Measurements from ENCODE around the gene MCF2L2.
"Not testable (repeated sequence)": the region's sequence is repeated elsewhere in the genome, so short reads cannot be mapped to it uniquely, and the experiment has no call there.

Gene MCF2L2

DNA sequence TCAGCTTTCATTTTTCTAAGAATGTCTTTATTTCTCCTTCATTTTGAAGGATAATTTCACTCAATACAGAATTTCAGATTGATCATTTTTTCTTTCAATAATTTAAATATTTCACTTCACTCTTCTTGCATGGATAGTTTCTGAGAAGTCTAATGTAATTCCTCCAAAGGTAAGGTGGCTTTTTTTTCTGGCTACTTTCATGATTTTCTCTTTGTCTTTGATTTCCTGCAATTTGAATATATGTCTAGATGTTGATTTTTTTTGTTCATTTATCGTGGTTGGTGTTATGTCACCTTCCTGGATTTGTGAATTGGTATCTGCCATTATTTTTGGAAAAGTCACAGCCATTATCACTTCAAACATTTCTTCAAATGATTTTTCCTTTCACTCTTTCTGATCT, 14.6 kb upstream of the MCF2L2 start:
- DNase-seq: no peak

GRCh38 chr3:183440521-183440920, 12.1 kb upstream of the MCF2L2 start:
- not testable (repeated sequence) for DNase-seq

DNA sequence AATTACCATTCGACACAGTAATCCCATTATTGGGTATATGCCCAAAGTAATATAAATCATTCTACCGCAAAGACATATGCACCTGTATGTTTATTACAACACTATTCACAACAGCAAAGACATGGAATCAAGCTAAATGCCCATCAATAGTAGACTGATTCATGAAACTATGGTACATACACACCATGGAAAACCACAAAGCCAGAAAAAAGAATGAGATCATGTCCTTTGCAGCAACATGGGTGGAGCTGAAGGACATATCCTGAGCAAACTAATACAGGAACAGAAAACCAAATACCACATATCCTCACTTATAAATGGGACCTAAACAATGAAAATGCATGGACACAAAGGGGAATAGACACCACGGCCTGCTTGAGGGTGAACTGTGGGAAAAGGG, 11.1 kb upstream of the MCF2L2 start:
- no peak for DNase-seq

DNA sequence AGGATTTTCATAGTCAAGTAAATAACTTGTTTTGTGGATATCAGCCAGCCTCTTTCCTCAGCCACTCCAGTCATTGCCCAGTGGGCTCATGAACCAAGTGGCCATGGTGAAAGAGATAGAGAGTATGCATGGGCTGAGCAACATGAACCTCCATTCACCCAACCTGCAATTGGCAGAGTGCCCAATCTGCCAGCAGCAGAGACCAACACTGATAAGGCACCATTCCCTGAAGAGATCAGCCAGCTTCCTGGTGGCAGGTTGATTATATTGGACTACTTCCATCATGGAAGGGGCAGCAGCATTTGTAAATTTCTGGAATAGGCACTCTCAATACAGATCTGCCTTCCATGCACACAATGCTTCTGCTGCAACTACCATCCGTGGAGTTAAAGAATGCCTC, 10.3 kb upstream of the MCF2L2 start:
- no peak for DNase-seq

DNA sequence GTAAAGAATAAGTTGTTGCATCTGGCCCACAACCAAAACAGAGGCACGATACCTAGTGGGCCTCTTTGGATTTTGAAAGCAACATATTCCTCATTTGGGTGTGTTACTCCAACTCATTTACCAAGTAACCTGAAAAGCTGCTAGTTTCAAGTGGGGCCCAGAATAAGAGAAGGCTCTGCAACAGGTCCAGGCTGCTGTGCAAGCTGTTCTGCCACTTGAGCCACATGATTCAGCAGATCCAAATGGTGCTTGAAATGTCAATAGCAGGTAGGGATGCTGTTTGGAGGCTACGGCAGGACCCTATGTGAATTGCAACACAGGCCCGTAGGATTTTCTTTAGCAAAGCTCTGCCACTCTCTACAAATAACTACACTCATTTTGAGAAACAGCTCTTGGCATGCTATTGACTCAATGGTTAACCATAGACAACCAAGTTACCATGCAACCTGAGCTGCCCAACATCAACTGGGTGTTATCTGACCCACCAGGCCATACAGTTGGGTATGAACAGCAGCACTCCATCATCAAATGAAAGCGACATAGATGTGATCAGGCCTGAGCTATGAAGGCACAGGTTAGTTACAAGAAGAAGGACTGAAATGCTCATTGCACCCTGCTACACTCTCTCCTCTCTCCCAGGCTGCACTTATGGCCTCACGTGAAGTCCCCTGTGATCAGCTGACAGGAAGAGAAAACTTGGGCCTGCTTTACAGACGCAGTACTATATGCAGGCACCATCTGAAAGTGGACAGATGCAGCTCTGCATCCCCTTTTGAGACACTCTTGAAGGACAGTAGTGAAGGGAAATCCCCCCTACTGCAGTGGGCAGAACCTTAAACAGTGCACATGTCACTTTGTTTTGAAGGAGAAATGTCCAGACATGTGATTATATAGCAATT, 9.5 kb upstream of the MCF2L2 start:
- no peak for DNase-seq

DNA sequence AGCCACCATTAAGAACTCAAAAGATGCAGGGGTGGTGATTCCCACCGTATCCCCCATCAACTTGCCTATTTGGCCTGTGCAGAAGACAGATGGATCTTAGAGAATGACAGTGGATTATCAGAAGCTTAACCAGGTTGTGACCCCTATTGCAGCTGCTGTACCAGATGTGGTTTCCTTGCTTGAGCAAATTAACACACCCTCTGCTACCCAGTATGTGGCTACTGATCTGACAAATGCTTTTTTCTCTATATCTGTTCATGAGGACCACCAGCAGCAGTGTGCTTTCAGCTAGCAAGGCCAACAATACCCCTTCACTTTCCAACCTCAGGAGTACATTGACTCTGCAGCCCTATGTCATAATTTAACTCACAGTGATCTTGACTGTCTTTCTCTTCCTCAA, 8.6 kb upstream of the MCF2L2 start:
- no peak for DNase-seq

- DNase-seq: no peak
Observed at GRCh38 chr3:183435661-183436060, 7.2 kb upstream of the MCF2L2 start.

DNA sequence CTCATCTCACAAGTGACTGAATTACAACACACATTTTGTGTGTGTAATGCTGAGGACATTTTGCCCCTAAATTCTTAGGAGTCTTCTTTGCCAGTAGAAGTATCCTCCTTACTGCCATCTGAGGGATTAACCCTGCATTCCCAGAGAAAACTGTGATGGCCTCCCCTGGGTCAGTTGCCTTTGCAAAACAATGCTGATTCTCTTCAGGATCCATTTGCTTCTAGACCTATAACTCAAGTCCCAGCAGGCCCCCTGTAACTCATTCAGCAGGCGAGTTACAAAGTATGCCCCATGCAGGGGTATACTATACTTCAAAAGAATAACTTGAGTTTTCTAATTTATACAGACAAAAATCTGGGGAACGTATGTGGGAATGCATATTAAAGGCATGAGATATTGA, 6.6 kb upstream of the MCF2L2 start:
- no peak for DNase-seq

DNA sequence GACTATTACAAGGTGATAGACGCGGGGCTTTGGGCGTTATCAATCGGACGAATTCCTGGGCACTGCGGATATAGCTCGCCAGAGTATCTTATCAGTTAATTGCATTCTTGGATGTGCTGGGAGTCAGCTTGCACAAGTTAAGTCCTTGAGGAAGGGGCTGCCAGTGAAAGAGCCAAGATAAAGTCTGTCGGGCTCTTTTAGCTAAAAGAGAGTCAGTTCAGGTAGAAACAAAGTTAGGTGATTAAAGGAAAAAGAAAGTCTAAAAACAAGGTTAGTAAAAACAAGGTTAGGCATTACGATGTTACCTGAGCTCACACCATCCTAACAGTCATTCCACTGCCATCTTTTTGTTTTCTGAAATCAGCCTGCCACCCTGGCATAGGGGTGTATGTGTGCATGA, 6.1 kb upstream of the MCF2L2 start:
- DNase-seq: no peak

DNA sequence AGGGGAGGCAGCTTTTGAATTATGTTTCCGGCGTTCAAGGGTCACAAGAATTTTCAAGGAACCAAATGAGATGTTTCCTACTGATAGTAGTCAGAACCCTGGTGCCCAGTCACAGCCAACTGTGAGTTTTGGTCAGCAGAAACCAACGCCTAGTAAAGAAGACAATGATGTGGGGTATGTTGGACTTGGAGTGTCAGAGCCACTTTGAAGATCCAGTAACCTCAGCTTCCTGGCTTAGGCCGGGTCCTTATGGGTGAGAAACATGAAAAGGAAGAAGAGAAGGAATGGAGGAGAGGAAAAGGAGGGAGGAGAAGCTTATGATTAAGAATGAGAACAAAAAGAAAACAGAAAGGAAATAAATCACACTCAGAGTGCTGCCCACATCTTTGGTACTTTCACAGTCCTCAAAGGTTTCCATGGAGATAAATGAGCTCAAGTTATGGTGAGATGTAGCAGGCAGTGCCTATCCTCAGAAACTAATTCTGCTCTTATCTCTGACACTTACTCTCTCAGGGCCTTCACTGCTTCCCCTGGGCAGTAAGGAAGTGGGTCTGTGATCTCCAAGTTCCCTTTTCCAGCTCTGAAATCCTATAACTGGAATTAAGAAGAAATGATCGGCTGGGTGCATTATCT, 2.0 kb upstream of the MCF2L2 start:
- no peak for DNase-seq

DNA sequence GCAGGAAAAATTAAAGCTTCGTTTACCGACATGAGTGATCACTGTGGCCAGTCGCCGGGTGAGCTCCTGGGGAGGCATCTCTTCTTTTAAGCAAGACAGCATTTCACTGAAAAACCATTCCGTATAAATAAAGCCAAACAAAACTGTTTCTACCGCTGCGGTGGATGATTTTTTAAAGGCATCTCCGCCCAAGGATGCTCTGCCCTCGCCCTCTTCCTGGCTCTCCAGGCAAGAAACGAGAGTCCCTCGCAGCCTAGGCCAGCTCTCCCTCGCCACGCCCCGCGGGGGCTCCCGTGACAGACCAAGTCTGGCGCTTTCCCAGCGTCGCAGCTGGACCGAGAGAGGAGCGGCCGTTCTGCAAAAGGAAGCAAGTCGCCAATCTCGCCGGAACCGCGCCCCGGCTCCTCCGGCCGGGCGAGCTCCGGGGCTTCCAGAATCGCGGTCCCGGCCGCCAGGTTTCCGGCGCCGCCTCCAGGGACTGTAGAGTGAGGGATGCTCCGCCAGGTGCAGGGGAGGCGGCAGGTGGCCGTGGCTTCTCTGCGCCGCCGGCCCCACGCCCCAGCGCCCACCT, 458 bp downstream of the MCF2L2 start:
- peak; percentile 30 for DNase-seq

DNA sequence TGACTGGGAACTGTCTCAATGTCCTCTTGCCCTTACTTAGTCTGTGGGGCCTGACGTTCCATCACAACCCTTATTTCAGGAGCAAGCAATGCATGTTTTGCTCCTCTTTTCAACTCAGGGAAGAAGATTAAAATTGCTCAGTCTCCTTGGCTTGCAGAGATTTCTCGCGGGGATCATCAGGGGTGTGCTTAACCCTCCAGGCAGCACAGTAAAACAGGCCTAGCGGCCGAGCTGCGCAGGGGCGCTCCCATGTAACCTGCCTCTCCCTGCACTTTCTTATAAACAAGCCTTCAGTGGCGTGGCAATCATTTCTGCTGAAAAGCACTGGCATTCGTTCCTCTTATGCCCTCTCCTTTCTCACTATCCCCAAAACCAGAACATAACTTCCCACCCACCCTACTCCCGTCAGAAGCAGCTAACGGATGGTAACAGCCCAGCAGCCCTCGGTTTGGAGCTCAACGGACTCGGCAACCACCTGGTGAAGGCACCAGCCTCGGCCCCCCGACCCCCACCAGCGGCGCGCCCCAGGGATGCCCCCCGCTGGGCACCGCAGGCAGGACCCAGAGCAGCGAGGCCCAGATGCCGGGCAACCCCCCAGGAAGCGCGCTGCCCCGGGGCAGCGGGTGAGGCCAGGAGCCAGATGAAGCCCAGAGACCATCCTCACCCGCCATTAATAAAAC, 1.1 kb downstream of the MCF2L2 start:
- no peak for DNase-seq

GRCh38 chr3:183418807-183419206, 9.6 kb downstream of the MCF2L2 start:
- not testable (repeated sequence) for DNase-seq

DNA sequence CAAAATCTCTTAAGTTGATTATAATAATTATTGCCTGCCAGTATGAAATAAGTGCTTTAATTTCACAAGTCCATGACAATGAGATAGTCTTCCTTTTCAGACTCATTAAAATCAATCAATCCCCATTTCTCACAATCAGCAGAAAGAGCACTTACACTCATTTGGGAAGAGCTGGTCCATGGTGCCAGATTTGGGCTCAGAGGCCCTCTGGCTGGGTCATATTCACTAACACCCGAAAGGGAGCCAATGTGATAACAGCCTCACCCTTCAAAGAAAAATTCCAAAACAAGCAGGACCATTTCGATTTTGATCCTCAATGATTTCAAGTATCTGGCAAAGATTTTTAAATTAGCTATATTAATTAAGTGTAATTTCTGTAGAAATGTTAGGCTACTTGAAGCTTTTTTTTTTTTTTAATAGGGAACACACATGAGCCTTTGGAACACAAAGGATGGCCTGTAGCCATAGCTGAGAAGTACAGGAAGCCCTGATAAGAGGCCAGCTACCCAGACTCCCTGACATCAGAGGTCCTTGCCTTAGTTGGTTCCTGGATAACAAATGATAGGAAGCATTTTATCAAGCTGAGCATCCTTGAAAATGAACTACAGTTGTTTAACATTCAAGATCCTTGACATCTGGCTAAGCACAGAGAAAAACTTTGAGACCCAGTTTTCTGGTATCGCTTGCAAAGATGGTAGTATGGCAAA, 17.1 kb downstream of the MCF2L2 start:
- DNase-seq: no peak

- DNase-seq: no peak
Observed at GRCh38 chr3:183410759-183411158, 17.7 kb downstream of the MCF2L2 start.

- DNase-seq: no peak
Observed at GRCh38 chr3:183410280-183410679, 18.1 kb downstream of the MCF2L2 start.

- no peak for DNase-seq
Observed at GRCh38 chr3:183409219-183409618, 19.2 kb downstream of the MCF2L2 start.

GRCh38 chr3:183401678-183402077, 26.7 kb downstream of the MCF2L2 start:
- DNase-seq: no peak

DNA sequence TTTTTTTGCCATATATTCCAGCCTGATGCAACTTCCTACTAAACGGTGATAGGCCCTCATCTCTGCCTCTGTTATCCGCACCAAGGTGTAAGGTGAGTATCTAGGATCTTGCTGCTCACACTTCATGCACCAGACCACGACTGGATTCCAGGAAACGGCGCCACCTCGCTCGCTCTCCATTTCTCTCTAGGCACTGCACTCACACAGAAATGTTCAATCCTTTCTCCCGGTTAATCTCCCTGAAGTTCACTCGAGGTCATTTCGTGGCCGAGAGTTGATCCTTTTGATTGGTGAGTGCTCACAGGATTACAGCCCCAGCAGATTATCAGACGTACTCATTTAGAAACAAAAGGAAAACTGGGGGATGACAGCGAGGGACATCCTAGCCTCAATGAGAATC, 28.1 kb downstream of the MCF2L2 start:
- DNase-seq: no peak

- DNase-seq: no peak
Observed at GRCh38 chr3:183396662-183397391, 31.6 kb downstream of the MCF2L2 start.

DNA sequence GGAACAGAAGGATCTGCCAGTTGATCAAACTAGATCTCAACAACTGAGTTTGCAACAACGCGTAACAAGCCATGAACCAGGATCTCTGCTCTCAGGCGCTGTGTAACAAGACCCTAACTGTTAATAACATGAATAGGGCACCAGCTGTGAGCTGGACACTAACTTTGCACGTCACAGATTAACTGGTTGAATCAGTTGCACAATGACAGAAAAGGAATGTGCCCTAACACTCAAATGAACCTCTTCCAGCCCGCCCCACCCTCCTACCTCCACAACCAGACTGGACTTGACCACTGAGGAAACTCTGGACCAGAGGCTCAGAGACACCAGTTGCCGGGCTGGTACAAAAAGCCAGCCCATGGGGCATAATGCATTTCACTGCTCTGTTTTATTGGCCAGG, 34.3 kb downstream of the MCF2L2 start:
- no peak for DNase-seq

- no peak for DNase-seq
Observed at GRCh38 chr3:183393625-183394024, 34.8 kb downstream of the MCF2L2 start.

All from CD4-positive, alpha-beta T cell treated with Interleukin-6 for 4 hours (primary cell).